ENCODE results near the gene TNS1.

The TNS1 gene

DNA sequence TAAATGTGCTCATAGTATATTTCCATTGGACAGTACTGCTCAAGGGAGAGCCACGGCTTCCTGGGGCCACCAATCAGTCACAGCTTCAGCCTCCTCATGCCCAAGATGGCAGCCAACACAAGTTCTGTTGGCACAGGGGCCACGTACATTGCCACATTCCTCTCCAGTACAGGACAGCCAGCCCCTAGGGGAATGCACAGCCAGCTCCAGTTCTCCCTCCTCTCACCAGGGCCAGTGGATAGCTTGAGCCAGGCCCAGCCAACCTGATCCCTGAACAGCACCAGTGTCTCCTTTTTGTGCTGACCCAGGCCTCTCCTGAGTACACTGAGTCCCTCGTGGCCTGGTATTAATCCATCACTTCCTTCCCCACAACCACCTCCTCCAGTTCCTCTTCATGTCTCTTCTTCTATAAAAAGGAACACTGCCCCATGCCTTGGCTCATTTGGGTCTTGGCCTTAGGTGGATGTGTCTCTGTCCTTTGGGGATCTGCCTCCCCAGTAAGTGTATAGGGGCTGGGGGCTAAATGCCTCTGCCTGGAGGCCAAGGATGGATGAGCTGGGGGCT, 168.7 kb downstream of the TNS1 start:
- H3K4me1 ChIP-seq (ENCODE audit: control insufficient read depth, insufficient read depth, low read length, poor library complexity, severe bottlenecking) = no peaks in the 10 kb centered on the region
- no peak overlapping the region for H3K27ac ChIP-seq (ENCODE audit: insufficient read depth, low read length, poor library complexity, severe bottlenecking)
- H3K27me3 ChIP-seq (replicated peaks; ENCODE audit: control insufficient read depth, insufficient read depth, low read length, poor library complexity, severe bottlenecking) = no peaks in the 10 kb centered on the region
- no peak for DNase-seq
- no peak overlapping the region for H3K4me3 ChIP-seq (ENCODE audit: insufficient read depth, low read depth, low read length, poor library complexity, severe bottlenecking)
- H3K36me3 ChIP-seq (ENCODE audit: control insufficient read depth, insufficient read depth, low read length) = no peaks in the 10 kb centered on the region
- H3K9me3 ChIP-seq (ENCODE audit: control insufficient read depth, low read length) = no peaks in the 10 kb centered on the region

DNA sequence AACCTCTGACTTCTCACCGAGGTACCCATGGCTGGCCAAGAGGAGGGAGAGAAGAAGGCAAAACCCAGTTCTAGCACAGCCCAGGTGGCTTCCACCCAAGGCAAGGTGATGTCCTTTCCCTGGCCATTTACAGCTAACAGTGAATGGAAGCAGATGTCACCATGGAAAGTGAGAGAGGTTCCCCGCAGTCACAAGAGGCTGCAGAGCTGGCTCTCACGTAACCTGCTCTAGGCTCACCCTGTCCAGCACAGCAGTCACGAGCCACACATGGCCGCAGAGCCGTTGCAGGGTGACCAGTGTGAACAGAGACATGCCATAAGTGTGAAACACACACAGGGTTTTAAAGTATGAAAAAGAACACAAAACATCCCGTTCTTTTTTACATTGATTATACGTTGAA, 169.4 kb downstream of the TNS1 start:
- Histone ChIP-seq H3K4me3 (ENCODE audit: insufficient read depth, low read depth, low read length, poor library complexity, severe bottlenecking) (no peak overlapping the region), H3K36me3 (ENCODE audit: control insufficient read depth, insufficient read depth, low read length) (no peaks in the 10 kb centered on the region), H3K4me1 (ENCODE audit: control insufficient read depth, insufficient read depth, low read length, poor library complexity, severe bottlenecking) (no peaks in the 10 kb centered on the region), H3K27ac (ENCODE audit: insufficient read depth, low read length, poor library complexity, severe bottlenecking) (no peak overlapping the region), H3K9me3 (ENCODE audit: control insufficient read depth, low read length) (no peaks in the 10 kb centered on the region), H3K27me3 (replicated peaks; ENCODE audit: control insufficient read depth, insufficient read depth, low read length, poor library complexity, severe bottlenecking) (no peaks in the 10 kb centered on the region)
- DNase-seq = no peak

DNA sequence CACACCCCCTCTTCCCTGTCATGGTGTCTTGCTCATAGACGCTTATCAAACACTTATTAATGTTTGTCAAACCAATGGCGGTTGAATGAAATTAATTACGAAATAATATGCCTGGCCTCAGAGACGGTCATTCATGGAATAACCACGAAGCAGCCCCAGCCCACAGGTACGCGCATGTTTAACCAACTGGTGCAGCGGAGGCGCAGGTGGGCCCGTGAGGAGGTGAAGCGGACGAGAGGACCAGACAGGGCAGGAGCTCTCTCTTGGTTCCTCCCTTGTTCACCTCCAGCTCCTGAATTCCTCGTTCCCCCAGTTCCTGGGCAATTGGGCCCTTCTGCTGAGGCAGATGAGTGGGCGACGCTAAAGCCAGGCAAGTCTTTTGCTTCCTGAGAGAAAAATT, 169.8 kb downstream of the TNS1 start:
- no peak for DNase-seq
- Histone ChIP-seq H3K4me1 (ENCODE audit: control insufficient read depth, insufficient read depth, low read length, poor library complexity, severe bottlenecking) (no peaks in the 10 kb centered on the region), H3K27me3 (replicated peaks; ENCODE audit: control insufficient read depth, insufficient read depth, low read length, poor library complexity, severe bottlenecking) (no peaks in the 10 kb centered on the region), H3K36me3 (ENCODE audit: control insufficient read depth, insufficient read depth, low read length) (no peaks in the 10 kb centered on the region), H3K4me3 (ENCODE audit: insufficient read depth, low read depth, low read length, poor library complexity, severe bottlenecking) (no peak overlapping the region), H3K9me3 (ENCODE audit: control insufficient read depth, low read length) (no peaks in the 10 kb centered on the region), H3K27ac (ENCODE audit: insufficient read depth, low read length, poor library complexity, severe bottlenecking) (no peak overlapping the region)

DNA sequence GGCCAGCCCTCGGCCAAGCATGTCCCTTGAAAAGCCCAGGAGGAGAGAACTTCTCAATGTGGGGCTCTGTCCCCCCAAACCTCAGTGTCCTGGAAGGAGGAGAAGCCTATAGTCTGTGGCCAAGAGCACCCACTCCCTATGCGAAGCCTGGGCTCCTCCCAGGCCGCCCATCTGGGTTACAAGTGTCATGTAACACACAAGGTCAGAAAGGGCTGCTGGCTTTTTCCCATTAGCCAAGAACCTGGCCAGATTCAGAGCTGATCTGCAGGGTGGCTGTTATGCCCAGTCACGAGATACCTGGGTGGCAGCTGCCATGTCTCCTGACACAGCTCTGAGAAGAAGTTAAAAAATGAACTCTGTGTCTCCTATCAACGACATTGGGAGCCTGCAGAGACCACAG, 170.7 kb downstream of the TNS1 start:
- H3K36me3 ChIP-seq (ENCODE audit: control insufficient read depth, insufficient read depth, low read length) = no peaks in the 10 kb centered on the region
- H3K4me3 ChIP-seq (ENCODE audit: insufficient read depth, low read depth, low read length, poor library complexity, severe bottlenecking) = no peak overlapping the region
- H3K27me3 ChIP-seq (replicated peaks; ENCODE audit: control insufficient read depth, insufficient read depth, low read length, poor library complexity, severe bottlenecking) = no peaks in the 10 kb centered on the region
- no peak for DNase-seq
- H3K27ac ChIP-seq (ENCODE audit: insufficient read depth, low read length, poor library complexity, severe bottlenecking) = no peak overlapping the region
- H3K4me1 ChIP-seq (ENCODE audit: control insufficient read depth, insufficient read depth, low read length, poor library complexity, severe bottlenecking) = no peaks in the 10 kb centered on the region
- H3K9me3 ChIP-seq (ENCODE audit: control insufficient read depth, low read length) = no peaks in the 10 kb centered on the region

DNA sequence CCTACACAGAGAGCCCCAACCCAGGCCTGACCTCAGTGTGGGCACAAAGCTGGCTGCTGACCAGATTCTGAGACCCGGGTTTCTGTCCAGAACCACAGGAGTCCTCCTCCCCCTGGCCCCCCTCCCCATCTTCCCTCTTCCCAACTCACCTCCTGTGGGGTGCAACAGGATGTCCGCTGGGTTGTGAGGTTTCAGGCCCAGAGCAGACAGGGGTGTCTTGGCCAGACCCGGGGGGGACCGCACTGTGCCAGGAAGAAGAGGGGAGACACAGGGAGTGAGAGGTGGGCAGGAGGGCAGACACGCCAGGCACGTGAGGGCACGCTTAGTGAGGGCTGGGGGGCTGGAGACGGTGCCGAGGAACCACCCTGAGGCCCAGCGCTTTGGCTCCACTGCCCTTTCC, 171.5 kb downstream of the TNS1 start:
- H3K27ac ChIP-seq (ENCODE audit: insufficient read depth, low read length, poor library complexity, severe bottlenecking) = no peak overlapping the region
- no peak for DNase-seq
- H3K36me3 ChIP-seq (ENCODE audit: control insufficient read depth, insufficient read depth, low read length) = no peaks in the 10 kb centered on the region
- H3K4me3 ChIP-seq (ENCODE audit: insufficient read depth, low read depth, low read length, poor library complexity, severe bottlenecking) = no peak overlapping the region
- no peaks in the 10 kb centered on the region for H3K4me1 ChIP-seq (ENCODE audit: control insufficient read depth, insufficient read depth, low read length, poor library complexity, severe bottlenecking)
- H3K9me3 ChIP-seq (ENCODE audit: control insufficient read depth, low read length) = no peaks in the 10 kb centered on the region
- H3K27me3 ChIP-seq (replicated peaks; ENCODE audit: control insufficient read depth, insufficient read depth, low read length, poor library complexity, severe bottlenecking) = no peaks in the 10 kb centered on the region

DNA sequence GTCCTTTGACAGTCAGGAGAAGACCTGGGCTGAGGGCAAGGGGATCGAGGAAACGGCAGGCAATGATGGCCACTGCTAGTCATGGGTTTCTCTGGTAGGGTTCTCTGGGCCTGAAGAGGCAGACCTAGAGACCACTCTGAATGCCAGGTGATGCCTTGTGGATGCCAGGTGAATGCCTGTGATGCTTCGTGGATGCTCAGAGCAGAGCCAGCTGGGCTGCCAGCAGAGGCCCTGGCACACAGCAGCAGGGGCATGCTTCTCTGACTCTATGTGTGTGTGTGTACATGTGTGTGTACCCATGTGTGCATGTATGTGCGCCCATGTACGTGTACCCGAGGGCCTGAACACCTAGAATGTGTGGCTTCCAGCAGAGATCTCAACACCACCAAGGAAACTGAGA, 172.0 kb downstream of the TNS1 start:
- DNase-seq = no peak
- Histone ChIP-seq H3K27me3 (replicated peaks; ENCODE audit: control insufficient read depth, insufficient read depth, low read length, poor library complexity, severe bottlenecking) (no peaks in the 10 kb centered on the region), H3K4me1 (ENCODE audit: control insufficient read depth, insufficient read depth, low read length, poor library complexity, severe bottlenecking) (no peaks in the 10 kb centered on the region), H3K4me3 (ENCODE audit: insufficient read depth, low read depth, low read length, poor library complexity, severe bottlenecking) (no peak overlapping the region), H3K27ac (ENCODE audit: insufficient read depth, low read length, poor library complexity, severe bottlenecking) (no peak overlapping the region), H3K36me3 (ENCODE audit: control insufficient read depth, insufficient read depth, low read length) (no peaks in the 10 kb centered on the region), H3K9me3 (ENCODE audit: control insufficient read depth, low read length) (no peaks in the 10 kb centered on the region)

DNA sequence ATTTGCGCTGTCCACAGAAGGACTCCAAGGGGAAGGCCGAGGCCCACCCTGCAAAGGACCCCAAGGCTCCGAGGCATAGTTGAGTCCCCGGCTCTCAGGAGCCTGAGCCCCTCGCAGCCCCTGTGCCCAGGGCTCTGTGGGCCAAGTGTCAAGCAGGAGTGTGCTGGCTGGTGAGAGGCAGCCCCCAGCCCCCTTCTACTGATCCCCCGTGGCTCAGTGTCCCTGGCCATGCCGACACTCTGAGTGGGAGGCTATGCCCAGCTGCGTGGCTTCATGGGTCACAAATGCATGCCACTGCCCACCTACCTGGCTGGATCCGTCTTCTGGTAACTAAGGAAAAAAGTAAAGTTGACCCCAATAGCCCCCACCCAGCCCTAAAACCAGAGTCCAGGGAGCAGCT, 172.7 kb downstream of the TNS1 start:
- Histone ChIP-seq H3K27me3 (replicated peaks; ENCODE audit: control insufficient read depth, insufficient read depth, low read length, poor library complexity, severe bottlenecking) (no peaks in the 10 kb centered on the region), H3K27ac (ENCODE audit: insufficient read depth, low read length, poor library complexity, severe bottlenecking) (no peak overlapping the region), H3K4me1 (ENCODE audit: control insufficient read depth, insufficient read depth, low read length, poor library complexity, severe bottlenecking) (no peaks in the 10 kb centered on the region), H3K9me3 (ENCODE audit: control insufficient read depth, low read length) (no peaks in the 10 kb centered on the region), H3K4me3 (ENCODE audit: insufficient read depth, low read depth, low read length, poor library complexity, severe bottlenecking) (no peak overlapping the region), H3K36me3 (ENCODE audit: control insufficient read depth, insufficient read depth, low read length) (no peaks in the 10 kb centered on the region)
- no peak for DNase-seq

DNA sequence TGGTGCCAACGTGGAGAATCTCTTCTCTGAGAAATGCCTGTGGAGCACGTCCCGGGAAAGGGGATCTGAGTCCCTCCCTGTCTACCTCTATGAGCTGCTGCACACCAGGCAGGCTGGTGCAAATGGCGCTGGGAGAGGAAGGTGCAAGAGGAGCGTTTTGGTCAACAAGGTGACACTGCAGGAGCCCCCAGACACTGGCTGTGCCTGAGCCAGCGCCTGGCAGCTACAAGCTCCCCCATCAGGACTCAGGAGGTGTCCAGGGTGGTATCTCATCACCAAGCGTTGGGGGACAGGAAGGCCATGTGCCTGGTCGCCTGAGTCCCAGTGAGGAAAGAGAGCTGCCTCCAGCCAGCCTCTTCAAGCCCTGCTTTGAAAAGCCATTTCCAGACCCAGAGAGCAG, 173.4 kb downstream of the TNS1 start:
- H3K36me3 ChIP-seq (ENCODE audit: control insufficient read depth, insufficient read depth, low read length) = no peaks in the 10 kb centered on the region
- H3K4me1 ChIP-seq (ENCODE audit: control insufficient read depth, insufficient read depth, low read length, poor library complexity, severe bottlenecking) = no peaks in the 10 kb centered on the region
- no peak for DNase-seq

DNA sequence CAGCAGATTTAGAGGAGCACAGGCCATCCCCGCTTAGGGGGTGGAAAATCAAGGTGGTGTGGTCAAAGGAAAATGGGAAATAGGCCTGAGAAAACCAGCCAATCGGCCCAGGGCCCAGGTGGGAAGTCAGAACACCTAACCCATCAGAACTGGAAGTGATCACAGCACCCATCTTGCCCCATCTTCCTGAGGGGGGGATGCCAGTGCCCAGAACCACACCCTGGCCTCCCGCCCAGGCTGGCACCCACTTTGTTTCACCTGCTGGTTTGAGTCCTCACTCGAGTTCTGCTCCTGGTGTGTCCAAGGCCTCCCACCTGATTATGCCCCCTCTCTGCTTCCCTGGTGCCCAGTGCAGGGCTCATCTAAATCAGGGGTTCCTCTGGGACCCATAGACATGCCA, 174.5 kb downstream of the TNS1 start:
- no peak for DNase-seq
- no peaks in the 10 kb centered on the region for H3K36me3 ChIP-seq (ENCODE audit: control insufficient read depth, insufficient read depth, low read length)
- no peaks in the 10 kb centered on the region for H3K4me1 ChIP-seq (ENCODE audit: control insufficient read depth, insufficient read depth, low read length, poor library complexity, severe bottlenecking)
- H3K4me3 ChIP-seq (ENCODE audit: insufficient read depth, low read depth, low read length, poor library complexity, severe bottlenecking) = no peak overlapping the region
- H3K27me3 ChIP-seq (replicated peaks; ENCODE audit: control insufficient read depth, insufficient read depth, low read length, poor library complexity, severe bottlenecking) = no peaks in the 10 kb centered on the region
- H3K9me3 ChIP-seq (ENCODE audit: control insufficient read depth, low read length) = no peaks in the 10 kb centered on the region
- no peak overlapping the region for H3K27ac ChIP-seq (ENCODE audit: insufficient read depth, low read length, poor library complexity, severe bottlenecking)

More for the DNA sequence above, 173.4 kb downstream of the TNS1 start:
- Histone ChIP-seq H3K4me3 (ENCODE audit: insufficient read depth, low read depth, low read length, poor library complexity, severe bottlenecking) (no peak overlapping the region), H3K9me3 (ENCODE audit: control insufficient read depth, low read length) (no peaks in the 10 kb centered on the region), H3K27ac (ENCODE audit: insufficient read depth, low read length, poor library complexity, severe bottlenecking) (no peak overlapping the region), H3K27me3 (replicated peaks; ENCODE audit: control insufficient read depth, insufficient read depth, low read length, poor library complexity, severe bottlenecking) (no peaks in the 10 kb centered on the region)

DNA sequence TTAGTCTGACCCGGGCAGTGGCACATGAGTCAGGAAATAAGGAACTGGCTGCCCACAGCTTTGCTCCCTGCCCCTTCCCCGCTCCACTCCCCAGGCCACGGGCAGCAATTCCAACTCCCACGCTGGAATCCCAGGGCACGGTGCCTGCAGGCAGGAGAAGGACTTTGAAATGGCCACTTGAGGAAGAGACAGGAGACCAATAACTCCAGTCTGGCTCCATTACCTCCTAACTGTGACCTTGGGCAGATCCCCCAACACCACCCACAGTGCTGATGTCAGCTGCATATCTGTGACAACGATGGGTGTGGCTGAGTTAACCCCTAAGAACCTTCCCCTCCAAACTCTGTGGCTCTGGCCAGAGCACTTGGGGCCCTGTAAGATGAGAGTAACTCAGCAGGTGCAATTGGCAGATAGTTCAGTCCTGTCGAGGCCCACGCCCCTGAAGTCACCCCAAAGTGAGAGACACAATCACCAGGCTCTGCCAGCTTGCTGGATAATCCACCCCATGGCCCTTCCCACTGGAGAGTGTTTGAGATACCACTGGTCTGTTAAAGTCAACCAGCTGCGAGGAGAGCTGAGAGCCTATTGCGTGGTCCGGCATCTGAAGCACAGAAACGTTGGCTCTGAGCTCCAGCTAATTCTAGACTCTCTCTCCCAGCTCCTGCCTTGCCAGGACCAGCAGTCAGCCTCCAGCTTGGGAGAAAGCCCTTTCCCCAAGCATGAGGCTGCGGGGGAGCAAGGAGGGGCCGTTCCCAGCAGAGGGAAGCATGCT, 175.2 kb downstream of the TNS1 start:
- H3K4me3 ChIP-seq (ENCODE audit: insufficient read depth, low read depth, low read length, poor library complexity, severe bottlenecking) = no peak overlapping the region
- H3K4me1 ChIP-seq (ENCODE audit: control insufficient read depth, insufficient read depth, low read length, poor library complexity, severe bottlenecking) = no peaks in the 10 kb centered on the region
- no peaks in the 10 kb centered on the region for H3K27me3 ChIP-seq (replicated peaks; ENCODE audit: control insufficient read depth, insufficient read depth, low read length, poor library complexity, severe bottlenecking)
- H3K9me3 ChIP-seq (ENCODE audit: control insufficient read depth, low read length) = no peaks in the 10 kb centered on the region
- H3K36me3 ChIP-seq (ENCODE audit: control insufficient read depth, insufficient read depth, low read length) = no peaks in the 10 kb centered on the region
- H3K27ac ChIP-seq (ENCODE audit: insufficient read depth, low read length, poor library complexity, severe bottlenecking) = no peak overlapping the region
- no peak for DNase-seq

Data from effector memory CD4-positive, alpha-beta T cell (primary cell).